ENCODE results near the gene CDR2L. TPM values are rescaled to one million over a fixed set of nuclear protein-coding genes. Genes with fewer than 3 reads are reported as not detected.
A peak's percentile ranks its signal among the peaks of the same experiment; 100 is the strongest.
"Not testable (repeated sequence)": the region's sequence is repeated elsewhere in the genome, so short reads cannot be mapped to it uniquely, and the experiment has no call there.

The CDR2L gene
- total RNA-seq, 1 donor from 2014 or later = 3.1 TPM

GRCh38 chr17:75010683-75011400 is 23.4 kb downstream of the CDR2L start:
- peak; percentile 68 for DNase-seq (ENCODE audit: low spot score)

GRCh38 chr17:75011401-75012095 is 24.1 kb downstream of the CDR2L start:
- DNase-seq (ENCODE audit: low spot score) = peak; percentile 93

- no peak for DNase-seq (ENCODE audit: low spot score)
Observed at GRCh38 chr17:75012096-75012345, 24.6 kb downstream of the CDR2L start.

- DNase-seq (ENCODE audit: low spot score) = peak; percentile 90
Observed at GRCh38 chr17:75012346-75013091, 25.1 kb downstream of the CDR2L start, which contains the start of gene MRPL58. Gene MRPL58 (plus strand): TSS chr17:75012670. CDS start chr17:75012687, 17 bp downstream.

GRCh38 chr17:75013092-75013559 is 25.7 kb downstream of the CDR2L start:
- DNase-seq (ENCODE audit: low spot score) = peak; percentile 22

GRCh38 chr17:75019146-75019545 is 31.7 kb downstream of the CDR2L start:
- no peak for DNase-seq (ENCODE audit: low spot score)

GRCh38 chr17:75019710-75020109 is 32.3 kb downstream of the CDR2L start:
- DNase-seq (ENCODE audit: low spot score) = no peak

- peak; percentile 40 for DNase-seq (ENCODE audit: low spot score)
Observed at GRCh38 chr17:75020331-75021110, 33.1 kb downstream of the CDR2L start.

GRCh38 chr17:75024686-75025397 is 37.4 kb downstream of the CDR2L start:
- no peak for DNase-seq (ENCODE audit: low spot score)

- DNase-seq (ENCODE audit: low spot score) = not testable (repeated sequence)
Observed at GRCh38 chr17:75025398-75025734, 37.9 kb downstream of the CDR2L start.

GRCh38 chr17:75026650-75027049 is 39.2 kb downstream of the CDR2L start:
- DNase-seq (ENCODE audit: low spot score) = not testable (repeated sequence)

- no peak for DNase-seq (ENCODE audit: low spot score)
Observed at GRCh38 chr17:75030161-75030560, 42.7 kb downstream of the CDR2L start.

GRCh38 chr17:75031972-75032719 is 44.7 kb downstream of the CDR2L start:
- peak; percentile 92 for DNase-seq (ENCODE audit: low spot score)

GRCh38 chr17:75032720-75033280 is 45.4 kb downstream of the CDR2L start:
- peak; percentile 52 for DNase-seq (ENCODE audit: low spot score)

GRCh38 chr17:75033346-75034235 is 46.2 kb downstream of the CDR2L start:
- DNase-seq (ENCODE audit: low spot score) = peak; percentile 95

- peak; percentile 86 for DNase-seq (ENCODE audit: low spot score)
Observed at GRCh38 chr17:75034236-75034908, 46.9 kb downstream of the CDR2L start.

- DNase-seq (ENCODE audit: low spot score) = peak; percentile 97
Observed at GRCh38 chr17:75036643-75037268, 49.3 kb downstream of the CDR2L start.

- DNase-seq (ENCODE audit: low spot score) = no peak
Observed at GRCh38 chr17:75039238-75039637, 51.8 kb downstream of the CDR2L start.

Measured in umbilical cord (tissue), 2 donors.